ENCODE measurements around the gene SCAI. TPM values are rescaled to one million over a fixed set of nuclear protein-coding genes. Genes with fewer than 3 reads are reported as not detected.

Gene SCAI
- total RNA-seq, 1 experiment from 2014 or later: 15.5 TPM

- Histone ChIP-seq H3K79me2 (ENCODE audit: insufficient read depth, low read length) (peaks cover 2% of the 10 kb centered on the region; the same call in 1 of the 2 replicates), H3T11ph (ENCODE audit: low read length) (no peak overlapping the region), H3K9ac (ENCODE audit: extremely low read depth, insufficient read length, low read length) (no peak overlapping the region), H3K27ac (ENCODE audit: insufficient read length, low read depth, low read length) (no peak overlapping the region), H2BK120ac (ENCODE audit: low read depth, low read length, poor library complexity, severe bottlenecking) (no peak overlapping the region), H3K79me1 (ENCODE audit: insufficient read depth, low read depth, low read length, poor library complexity, severe bottlenecking) (peaks cover 4% of the 10 kb centered on the region), H3K4ac (ENCODE audit: low read depth, low read length) (no peak overlapping the region), H2AFZ (ENCODE audit: low read length) (no peak overlapping the region), H2BK20ac (ENCODE audit: low read depth, low read length, poor library complexity, severe bottlenecking) (no peak overlapping the region), H2AK5ac (ENCODE audit: insufficient read length, low read length) (no peak overlapping the region), H2BK15ac (ENCODE audit: low read depth, low read length) (no peak overlapping the region), H3K27me3 (ENCODE audit: insufficient read depth, low read length) (no peaks in the 10 kb centered on the region), H3K23ac (ENCODE audit: insufficient read length, low read depth, low read length) (no peak overlapping the region), H2BK5ac (ENCODE audit: insufficient read length, low read length) (no peak overlapping the region), H2BK12ac (ENCODE audit: insufficient read length, low read depth, low read length) (no peak overlapping the region), H3K23me2 (ENCODE audit: insufficient read length, low read depth, low read length, poor library complexity, severe bottlenecking) (no peaks in the 10 kb centered on the region), H3K56ac (ENCODE audit: insufficient read length, low read depth, low read length) (no peak overlapping the region), H3K4me2 (ENCODE audit: insufficient read depth, insufficient read length, low read length) (no peak overlapping the region), H4K5ac (ENCODE audit: insufficient read length, low read depth, low read length) (no peak overlapping the region), H3K4me1 (ENCODE audit: insufficient read depth, low read length) (no peaks in the 10 kb centered on the region), H4K91ac (ENCODE audit: insufficient read length, low read depth, low read length) (no peak overlapping the region), H3K18ac (ENCODE audit: insufficient read length, low read depth, low read length) (no peak overlapping the region), H3K9me3 (ENCODE audit: control insufficient read depth, low read depth, low read length) (no peaks in the 10 kb centered on the region), H4K20me1 (ENCODE audit: control insufficient read depth, insufficient read depth, insufficient read length) (no peaks in the 10 kb centered on the region), H3K14ac (ENCODE audit: insufficient read depth, low read length) (no peak overlapping the region), H4K8ac (replicated peaks; ENCODE audit: insufficient read length, low read depth, low read length) (no peak overlapping the region)
- TF ChIP-seq CTCF (conservative IDR thresholded peaks at IDR 0.05): no peak
- Mint-ChIP-seq H3K27ac (peak overlapping the region in 1 of 3 experiments; percentile 31; a peak in 1 of 7 replicates), H3K9me3 (no peaks in the 10 kb centered on the region), H3K4me3 (no peak overlapping the region), H3K27me3 (ENCODE audit: low read depth) (no peaks in the 10 kb centered on the region), H3K36me3 (ENCODE audit: insufficient read depth in 1 of 3, low read depth in 3 of 3) (0 out of 7 replicates have a peak, but pooled peaks cover 0 to 2% (median 0%) of the 10 kb centered on the region in 3 experiments), H3K4me1 (no peaks in the 10 kb centered on the region)
- no CpG with 5 or more reads among the region's 6 CpGs for WGBS (ENCODE audit: extremely low coverage, insufficient read length, low lambda C conversion rate)
- no peak for DNase-seq
Observed at GRCh38 chr9:125131778-125132177, 11.6 kb downstream of the SCAI start.

Measured in H9 (cell line).